ENCODE measurements around the gene CNTNAP2.

The CNTNAP2 gene

GRCh38 chr7:147432079-147432478, 1315.5 kb downstream of the CNTNAP2 start:
- no peak for DNase-seq

DNA sequence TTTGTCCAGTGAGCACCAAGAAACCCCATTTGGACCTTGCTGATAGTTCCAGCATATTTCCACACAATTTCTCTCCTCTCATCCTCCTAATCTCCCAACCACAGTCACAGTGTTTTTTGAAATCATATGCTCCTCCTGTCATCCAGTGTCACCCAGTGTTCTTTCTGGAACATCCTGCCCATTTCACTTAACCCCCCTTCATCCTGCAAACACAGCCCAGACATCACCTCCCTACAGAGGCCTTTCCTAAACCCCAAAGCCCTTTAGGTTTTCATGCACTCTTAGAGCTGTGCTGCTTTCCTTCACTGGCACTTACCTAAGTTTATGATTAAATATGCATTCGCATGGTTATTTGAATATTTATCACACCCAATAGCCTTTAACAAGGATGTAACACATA, 1316.0 kb downstream of the CNTNAP2 start:
- no peak for DNase-seq

GRCh38 chr7:147436718-147437117, 1320.1 kb downstream of the CNTNAP2 start:
- DNase-seq: no peak

DNA sequence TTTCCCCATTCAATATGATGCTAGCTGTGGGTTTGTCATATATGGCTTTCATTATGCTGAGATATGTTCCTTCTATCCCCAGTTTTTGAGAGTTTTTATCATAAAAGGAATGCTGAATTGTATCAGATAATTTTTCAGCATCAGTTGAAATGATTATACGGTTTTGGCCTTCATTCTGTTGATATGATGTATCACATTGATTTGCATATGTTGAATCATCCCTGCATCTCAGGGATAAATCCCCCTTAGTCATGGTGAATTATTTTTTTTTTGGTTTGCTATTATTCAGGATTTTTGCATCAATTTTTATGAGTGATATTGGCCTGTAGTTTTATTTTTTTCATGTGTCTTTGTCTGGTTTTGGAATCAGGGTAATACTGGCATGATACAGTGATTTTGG, 1321.6 kb downstream of the CNTNAP2 start:
- no peak for DNase-seq

- DNase-seq: no peak
These were observed 1327.3 kb downstream of the CNTNAP2 start for GRCh38 chr7:147443942-147444341.

GRCh38 chr7:147452816-147453215, 1336.2 kb downstream of the CNTNAP2 start:
- DNase-seq: no peak

DNA sequence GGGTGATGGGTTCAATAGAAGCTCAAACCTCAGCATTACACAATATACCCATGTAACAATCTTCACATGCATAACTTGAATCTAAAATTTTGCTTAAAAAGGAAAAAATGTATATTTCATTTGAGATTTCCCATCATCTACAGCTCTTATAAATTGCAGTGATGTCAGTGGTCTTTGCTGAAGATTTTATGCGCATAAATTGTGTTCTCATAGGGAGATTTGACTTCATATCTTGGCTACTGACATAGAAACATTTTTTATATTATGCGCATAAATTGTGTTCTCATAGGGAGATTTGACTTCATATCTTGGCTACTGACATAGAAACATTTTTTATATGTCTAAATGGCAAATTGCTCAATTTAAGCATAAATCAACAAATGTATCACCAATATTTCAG, 1348.6 kb downstream of the CNTNAP2 start:
- DNase-seq: no peak

- DNase-seq: no peak
These were observed 1356.0 kb downstream of the CNTNAP2 start for GRCh38 chr7:147472556-147472955.

DNA sequence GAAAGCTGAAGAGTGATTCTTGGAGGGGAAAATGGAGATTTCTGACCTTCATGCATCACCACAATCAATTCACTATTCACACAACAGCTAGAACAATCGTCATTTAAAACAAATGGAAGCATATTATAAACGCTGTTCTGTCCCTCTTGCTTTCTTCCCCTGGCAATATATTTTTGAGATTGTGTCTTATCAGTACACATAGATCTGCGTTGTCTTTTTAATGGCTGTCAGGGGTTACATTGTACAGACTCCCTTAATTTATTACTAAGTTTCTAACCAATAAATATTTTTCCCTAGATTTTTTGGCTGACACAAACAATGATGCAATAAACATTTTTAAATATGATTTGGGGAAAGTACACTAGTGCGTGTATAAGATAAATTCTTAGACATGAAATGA, 1358.3 kb downstream of the CNTNAP2 start:
- no peak for DNase-seq

DNA sequence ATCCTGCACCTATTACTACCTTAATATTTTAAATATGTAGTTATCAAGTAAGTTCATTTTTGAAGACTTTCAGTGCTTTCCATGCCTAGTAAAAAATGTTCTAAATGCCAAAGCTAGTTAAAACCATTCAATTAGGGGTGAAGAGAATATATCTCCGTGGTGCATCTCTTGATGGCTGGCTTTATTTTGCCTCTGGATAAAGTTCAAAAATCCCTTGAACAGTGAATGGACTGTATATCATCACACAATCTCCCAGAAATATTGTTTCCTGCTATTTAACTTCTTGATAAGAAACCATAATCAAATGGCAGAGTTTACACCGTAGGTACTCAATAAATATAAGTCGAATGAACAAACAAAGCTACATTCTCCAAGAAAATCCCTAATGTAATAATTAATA, 1360.9 kb downstream of the CNTNAP2 start:
- no peak for DNase-seq

DNA sequence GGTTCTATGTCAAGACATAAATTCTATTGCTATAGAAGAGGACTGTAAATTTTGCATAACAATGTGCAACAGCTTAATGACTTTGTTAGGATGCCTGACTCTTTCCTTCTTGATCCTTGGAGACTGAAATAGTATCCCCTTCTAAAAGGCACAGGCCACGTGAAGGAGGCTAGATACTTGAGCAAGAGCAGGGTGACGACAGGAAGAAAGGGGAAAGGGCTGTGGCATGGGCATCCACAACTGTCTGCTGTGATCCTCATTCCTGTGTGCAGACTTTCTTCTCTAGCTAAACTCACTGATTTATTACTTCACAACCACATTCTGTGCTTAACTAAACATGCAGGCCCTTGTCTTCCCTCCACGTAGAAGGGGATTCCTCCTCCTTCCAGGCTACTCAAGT, 1362.2 kb downstream of the CNTNAP2 start:
- DNase-seq: no peak

- DNase-seq: no peak
These were observed 1367.2 kb downstream of the CNTNAP2 start for GRCh38 chr7:147483634-147484292.

DNA sequence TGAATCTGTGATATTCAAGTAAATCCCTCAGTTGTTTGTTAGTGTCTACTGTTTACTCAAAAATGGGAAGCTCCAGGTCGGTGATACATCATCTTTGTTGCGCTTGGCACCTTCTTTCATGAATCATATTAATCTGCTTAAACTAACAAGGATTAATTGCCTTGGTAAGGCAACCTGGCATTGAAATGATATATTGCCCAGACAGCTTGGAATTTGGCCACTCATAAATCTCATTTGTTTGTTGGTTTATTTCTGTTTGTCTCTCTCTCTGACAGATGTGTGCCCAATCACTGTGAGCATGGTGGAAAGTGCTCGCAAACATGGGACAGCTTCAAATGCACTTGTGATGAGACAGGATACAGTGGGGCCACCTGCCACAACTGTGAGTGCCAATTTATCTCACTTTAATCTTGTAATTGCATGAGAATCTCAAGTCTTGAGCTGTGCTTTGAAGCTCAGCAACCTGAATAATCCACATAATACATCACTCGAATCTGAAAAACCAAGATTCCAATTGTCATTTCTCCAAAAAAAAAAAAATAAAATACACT, 1369.1 kb downstream of the CNTNAP2 start:
- DNase-seq: no peak

- DNase-seq: no peak
These were observed 1376.0 kb downstream of the CNTNAP2 start for GRCh38 chr7:147492606-147493005.

DNA sequence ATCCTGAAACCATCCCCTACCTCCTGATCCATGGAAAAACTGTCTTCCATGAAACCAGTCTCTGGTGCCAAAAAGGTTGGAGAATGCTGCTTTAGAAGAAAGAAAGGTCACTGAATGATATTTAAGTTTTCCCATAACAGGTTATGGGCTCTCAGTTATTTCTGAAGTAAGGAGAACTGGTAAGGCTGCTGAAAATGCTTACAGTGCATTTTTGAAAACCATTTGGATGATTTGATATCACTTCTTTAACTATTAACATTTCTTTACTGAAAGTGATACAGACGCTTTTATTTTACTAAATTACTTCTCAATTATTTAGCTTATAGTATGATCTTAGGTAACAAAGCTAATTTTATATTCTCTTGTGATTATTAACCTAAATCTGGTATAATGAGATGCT, 1379.6 kb downstream of the CNTNAP2 start:
- no peak for DNase-seq

- DNase-seq: no peak
These were observed 1380.6 kb downstream of the CNTNAP2 start for GRCh38 chr7:147497246-147497645.

GRCh38 chr7:147498081-147498480, 1381.5 kb downstream of the CNTNAP2 start:
- no peak for DNase-seq

GRCh38 chr7:147509035-147509501, 1392.5 kb downstream of the CNTNAP2 start:
- DNase-seq: no peak

- no peak for DNase-seq
These were observed 1393.1 kb downstream of the CNTNAP2 start for GRCh38 chr7:147509541-147510200.

- no peak for DNase-seq
These were observed 1393.6 kb downstream of the CNTNAP2 start for GRCh38 chr7:147510201-147510542.

DNA sequence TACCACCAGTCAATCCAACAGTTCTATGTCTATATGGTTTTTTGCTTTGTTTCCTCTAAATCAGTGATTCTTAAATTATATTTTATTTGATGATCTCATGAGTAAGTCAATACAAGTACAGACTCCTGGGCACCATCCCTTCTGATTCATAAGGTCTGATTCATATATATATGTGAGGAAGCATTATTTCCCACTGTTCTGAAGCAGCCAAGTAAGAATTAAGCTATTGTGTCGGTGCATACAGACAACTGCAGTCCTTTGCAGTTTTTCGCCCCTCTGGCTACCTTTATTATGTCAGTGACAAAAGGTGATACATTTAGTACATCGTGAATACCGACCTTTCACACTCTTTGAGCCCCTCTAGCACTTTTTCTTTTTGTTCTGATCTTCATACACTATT, 1394.3 kb downstream of the CNTNAP2 start:
- no peak for DNase-seq

- no peak for DNase-seq
These were observed 1396.8 kb downstream of the CNTNAP2 start for GRCh38 chr7:147513451-147513850.

DNA sequence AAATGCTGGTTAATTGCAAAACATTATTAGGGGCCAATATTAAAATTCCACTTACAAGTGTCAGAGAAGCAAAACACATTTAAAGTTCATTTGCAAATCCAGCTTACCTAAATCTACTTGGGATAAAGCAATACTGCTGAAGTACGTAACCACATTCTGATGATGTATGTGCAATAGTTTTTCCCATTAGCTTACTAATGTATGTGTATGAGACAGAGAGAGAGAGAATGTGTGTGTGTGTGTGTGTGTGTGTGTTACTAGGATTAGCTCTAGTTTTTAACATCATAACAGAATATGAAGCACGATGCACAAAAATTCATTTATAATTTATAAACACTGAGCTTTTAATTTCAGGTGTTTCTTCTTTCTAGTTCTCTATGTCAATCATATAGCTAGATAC, 1399.8 kb downstream of the CNTNAP2 start:
- no peak for DNase-seq

DNA sequence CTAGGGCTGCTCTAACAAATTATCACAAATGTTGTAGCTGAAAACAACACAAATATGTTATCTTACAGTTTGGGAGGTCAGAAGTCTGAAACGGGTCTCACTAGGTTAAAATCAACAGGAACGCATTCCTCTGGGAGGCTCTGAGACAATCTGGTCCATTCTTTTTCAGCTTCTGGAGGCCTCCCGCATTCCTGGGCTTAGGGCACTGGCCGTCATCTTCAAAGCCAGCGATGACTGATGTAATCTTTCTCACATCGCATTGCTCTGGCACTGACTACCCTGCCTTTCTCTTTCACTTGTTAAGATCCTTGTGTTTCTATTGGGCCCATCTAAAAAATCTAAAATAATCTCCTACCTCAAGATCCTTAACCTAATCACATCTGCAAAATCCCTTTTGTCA, 1402.5 kb downstream of the CNTNAP2 start:
- no peak for DNase-seq

DNA sequence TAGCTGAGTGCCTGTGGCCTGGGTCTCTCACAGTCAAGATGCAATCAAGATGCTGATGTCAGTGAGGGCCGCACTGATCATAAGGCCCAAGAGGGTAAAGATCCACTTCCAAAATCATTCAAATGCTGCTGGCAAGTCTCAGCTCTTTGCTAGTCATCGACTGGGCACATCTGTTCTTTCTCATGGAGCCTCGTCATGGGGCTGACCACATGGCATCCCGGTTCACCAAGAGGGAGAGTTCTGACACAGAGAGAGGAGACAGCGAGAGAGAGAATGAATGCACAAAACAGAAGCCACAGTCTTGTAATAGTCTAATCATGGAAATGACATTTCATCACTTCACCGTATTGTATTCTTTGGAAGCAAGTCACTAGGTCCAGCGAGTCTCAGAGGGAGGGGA, 1406.5 kb downstream of the CNTNAP2 start:
- DNase-seq: no peak

Measured in hematopoietic multipotent progenitor cell treated with erythropoietin and hydrocortisone succinate and interleukin-3 and kit ligand, for 8 days (in vitro differentiated cells).